SKM-1 (cell line): ENCODE data around the gene MRPL44.
"Not testable (repeated sequence)": the region's sequence is repeated elsewhere in the genome, so short reads cannot be mapped to it uniquely, and the experiment has no call there.

ENCODE experiments used
- DNase-seq: peaks from one replicate; lab custom pipeline; 2025; ENCODE audit not compliant: unreplicated experiment; lab: John Stamatoyannopoulos, UW

Gene MRPL44

GRCh38 chr2:223935459-223936125 is 21.7 kb upstream of the MRPL44 start:
- DNase-seq = no peak

GRCh38 chr2:223936862-223937326 is 20.4 kb upstream of the MRPL44 start:
- no peak for DNase-seq

GRCh38 chr2:223937535-223937934 is 19.7 kb upstream of the MRPL44 start:
- no peak for DNase-seq

- DNase-seq = not testable (repeated sequence)
Measured at GRCh38 chr2:223939438-223939837, 17.8 kb upstream of the MRPL44 start.

- no peak for DNase-seq
Measured at GRCh38 chr2:223941579-223942277, 15.5 kb upstream of the MRPL44 start.

- no peak for DNase-seq
Measured at GRCh38 chr2:223943135-223943534, 14.1 kb upstream of the MRPL44 start.

GRCh38 chr2:223943561-223944008 is 13.7 kb upstream of the MRPL44 start:
- DNase-seq = no peak

- DNase-seq = no peak
Measured at GRCh38 chr2:223944166-223944702, 13.0 kb upstream of the MRPL44 start.

- DNase-seq = peak; percentile 43
Measured at GRCh38 chr2:223944703-223945531, 12.3 kb upstream of the MRPL44 start, which contains the start of gene WDFY1. Gene WDFY1 (minus strand): TSS chr2:223945335. CDS start chr2:223945284, 51 bp downstream.

GRCh38 chr2:223945755-223946154 is 11.5 kb upstream of the MRPL44 start:
- no peak for DNase-seq

- no peak for DNase-seq
Measured at GRCh38 chr2:223947711-223948205, 9.5 kb upstream of the MRPL44 start.

- no peak for DNase-seq
Measured at GRCh38 chr2:223949241-223949840, 7.9 kb upstream of the MRPL44 start.

- DNase-seq = no peak
Measured at GRCh38 chr2:223950448-223951347, 6.6 kb upstream of the MRPL44 start.

GRCh38 chr2:223952280-223952968 is 4.8 kb upstream of the MRPL44 start:
- no peak for DNase-seq

- no peak for DNase-seq
Measured at GRCh38 chr2:223954401-223954800, 2.9 kb upstream of the MRPL44 start.

GRCh38 chr2:223956300-223956699 is 963 bp upstream of the MRPL44 start:
- no peak for DNase-seq

- no peak for DNase-seq
Measured at GRCh38 chr2:223959688-223960087, 2.4 kb downstream of the MRPL44 start.

- no peak for DNase-seq
Measured at GRCh38 chr2:223967981-223968380, 10.7 kb downstream of the MRPL44 start.

- DNase-seq = no peak
Measured at GRCh38 chr2:223969315-223969714, 12.1 kb downstream of the MRPL44 start.
